HG02588 (cell line): Measurements from ENCODE around the gene CNTFR.

Experiments
- ATAC-seq: cut with Tn5 transposase; IDR thresholded peaks from one replicate; pipeline ENCODE4 v1.9.1; 2021; ENCODE audit warnings: mild to moderate bottlenecking, moderate library complexity; ENCODE audit not compliant: unreplicated experiment

The CNTFR gene

GRCh38 chr9:34573599-34574325 lies 15.8 kb downstream of the CNTFR start:
- no peak for ATAC-seq

GRCh38 chr9:34572628-34573027 lies 16.9 kb downstream of the CNTFR start:
- ATAC-seq, result no peak

GRCh38 chr9:34572092-34572491 lies 17.4 kb downstream of the CNTFR start:
- ATAC-seq, result no peak

- no peak for ATAC-seq
These were observed 18.1 kb downstream of the CNTFR start for GRCh38 chr9:34571481-34571810.

GRCh38 chr9:34570809-34571480 lies 18.6 kb downstream of the CNTFR start:
- ATAC-seq, result no peak

- ATAC-seq, result no peak
These were observed 19.1 kb downstream of the CNTFR start for GRCh38 chr9:34570376-34570775.

GRCh38 chr9:34568774-34569173 lies 20.8 kb downstream of the CNTFR start:
- ATAC-seq, result no peak

- no peak for ATAC-seq
These were observed 21.4 kb downstream of the CNTFR start for GRCh38 chr9:34568133-34568532.

- ATAC-seq, result no peak
These were observed 22.6 kb downstream of the CNTFR start for GRCh38 chr9:34566972-34567371.

GRCh38 chr9:34566322-34566721 lies 23.2 kb downstream of the CNTFR start:
- no peak for ATAC-seq

- no peak for ATAC-seq
These were observed 23.7 kb downstream of the CNTFR start for GRCh38 chr9:34565856-34566255.

- ATAC-seq, result no peak
These were observed 24.9 kb downstream of the CNTFR start for GRCh38 chr9:34564617-34565016.

GRCh38 chr9:34563262-34563661 lies 26.3 kb downstream of the CNTFR start:
- ATAC-seq, result no peak

GRCh38 chr9:34562135-34562745 lies 27.3 kb downstream of the CNTFR start:
- ATAC-seq, result no peak

- no peak for ATAC-seq
These were observed 28.8 kb downstream of the CNTFR start for GRCh38 chr9:34560599-34561214.

- ATAC-seq, result no peak
These were observed 29.7 kb downstream of the CNTFR start for GRCh38 chr9:34559624-34560455.

- ATAC-seq, result no peak
These were observed 30.5 kb downstream of the CNTFR start for GRCh38 chr9:34558919-34559623.

GRCh38 chr9:34558364-34558763 lies 31.2 kb downstream of the CNTFR start:
- ATAC-seq, result no peak

GRCh38 chr9:34557426-34558321 lies 31.9 kb downstream of the CNTFR start:
- no peak for ATAC-seq
